Measurements from ENCODE around the gene TMEM273. TPM values are rescaled to one million over a fixed set of nuclear protein-coding genes. Genes with fewer than 3 reads are reported as not detected.

The TMEM273 gene
- total RNA-seq, 1 donor, result not detected

DNA sequence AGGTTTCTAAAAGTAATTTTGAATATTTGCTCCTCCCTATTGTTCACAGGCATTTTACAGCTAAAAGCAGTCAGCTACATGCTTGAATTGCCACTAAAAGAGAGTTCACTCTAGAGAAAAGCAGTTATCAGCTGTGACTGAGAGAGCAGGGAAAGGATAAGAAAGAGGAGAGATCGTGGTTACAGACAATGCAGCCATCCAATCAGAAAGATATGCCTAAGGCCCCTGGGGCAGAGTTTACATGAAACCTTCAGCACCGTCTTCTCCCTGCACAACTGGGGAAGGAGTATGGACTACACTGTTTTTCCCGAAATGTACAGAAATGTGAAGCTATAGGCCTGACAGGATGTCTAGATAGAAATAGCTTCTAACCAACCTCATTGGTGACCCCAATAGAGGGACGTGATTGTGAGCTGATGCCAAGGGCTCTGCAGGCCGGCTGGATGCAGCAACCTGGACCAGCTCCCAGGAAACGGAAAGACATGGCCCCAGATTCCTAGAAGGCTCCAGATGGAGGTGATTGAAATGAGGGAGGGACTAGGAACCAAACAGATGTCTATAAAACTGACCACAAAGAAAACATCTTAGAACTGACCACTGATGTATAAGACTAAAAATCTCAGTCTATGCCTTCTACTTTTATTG, 69.6 kb downstream of the TMEM273 start:
- Histone ChIP-seq H3K4me3 (ENCODE audit: insufficient read depth, low read length) (no peak overlapping the region), H3K27me3 (ENCODE audit: insufficient read depth, low read length) (peaks cover 11% of the 10 kb centered on the region), H3K27ac (ENCODE audit: low read depth, low read length) (no peak overlapping the region), H2AFZ (ENCODE audit: low read length) (no peak overlapping the region), H4K20me1 (ENCODE audit: insufficient read depth, low read length) (no peaks in the 10 kb centered on the region), H3K79me2 (ENCODE audit: insufficient read depth, low read length) (no peaks in the 10 kb centered on the region), H3K9me3 (ENCODE audit: low read depth, low read length) (no peaks in the 10 kb centered on the region), H3K4me2 (ENCODE audit: insufficient read depth, low read length) (no peak overlapping the region), H3K4me1 (ENCODE audit: insufficient read depth, low read length) (peaks cover 9% of the 10 kb centered on the region), H3K36me3 (ENCODE audit: insufficient read depth, low read length) (no peaks in the 10 kb centered on the region)
- TF ChIP-seq CTCF (IDR thresholded peaks at IDR 0.05; ENCODE audit: extremely low read depth, low read depth, low read length), result no peak
- DNase-seq (ENCODE audit: insufficient read length, low spot score, missing footprints), result no peak

DNA sequence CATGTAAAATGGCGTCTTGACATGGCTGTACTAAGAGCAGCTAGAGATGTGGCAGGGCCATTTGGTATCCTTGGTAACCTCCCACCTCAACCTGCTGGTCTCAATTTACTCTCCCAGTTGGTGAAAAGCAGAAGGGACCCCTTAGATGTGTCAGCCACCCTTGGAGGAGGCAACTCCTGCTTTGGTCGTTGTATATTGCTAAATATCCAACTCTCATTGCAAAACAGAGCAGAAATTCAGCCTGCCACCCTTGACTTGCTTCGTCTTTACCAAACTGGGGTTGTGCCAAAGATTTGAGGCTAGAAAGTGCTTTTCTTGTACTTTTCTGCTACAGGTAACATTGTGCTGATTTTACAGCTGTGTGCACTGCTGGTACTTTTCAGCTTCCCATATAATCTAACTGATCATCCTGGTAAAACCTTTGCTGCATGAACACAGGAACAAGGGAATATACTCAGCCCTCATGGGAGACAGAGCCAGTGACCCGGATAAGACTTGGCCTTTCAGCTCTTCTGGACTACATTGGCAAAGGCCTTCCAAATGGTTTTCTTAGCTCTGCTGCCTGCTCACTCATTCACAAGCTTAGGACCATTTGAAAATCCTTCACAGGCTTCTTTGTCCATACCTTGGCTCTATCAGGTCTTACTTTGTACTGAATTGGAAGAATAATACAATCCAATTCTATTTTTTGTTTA, 70.7 kb downstream of the TMEM273 start:
- H3K27me3 ChIP-seq (ENCODE audit: insufficient read depth, low read length), result peaks cover 9% of the 10 kb centered on the region
- no peak overlapping the region for H3K4me3 ChIP-seq (ENCODE audit: insufficient read depth, low read length)
- DNase-seq (ENCODE audit: insufficient read length, low spot score, missing footprints), result no peak
- H3K4me2 ChIP-seq (ENCODE audit: insufficient read depth, low read length), result no peak overlapping the region
- H4K20me1 ChIP-seq (ENCODE audit: insufficient read depth, low read length), result no peaks in the 10 kb centered on the region
- peaks cover 13% of the 10 kb centered on the region for H3K4me1 ChIP-seq (ENCODE audit: insufficient read depth, low read length)
- no peak overlapping the region for H2AFZ ChIP-seq (ENCODE audit: low read length)
- H3K9me3 ChIP-seq (ENCODE audit: low read depth, low read length), result no peaks in the 10 kb centered on the region
- H3K27ac ChIP-seq (ENCODE audit: low read depth, low read length), result no peak overlapping the region
- H3K79me2 ChIP-seq (ENCODE audit: insufficient read depth, low read length), result no peaks in the 10 kb centered on the region
- no peaks in the 10 kb centered on the region for H3K36me3 ChIP-seq (ENCODE audit: insufficient read depth, low read length)
- no peak for TF ChIP-seq CTCF (IDR thresholded peaks at IDR 0.05; ENCODE audit: extremely low read depth, low read depth, low read length)

DNA sequence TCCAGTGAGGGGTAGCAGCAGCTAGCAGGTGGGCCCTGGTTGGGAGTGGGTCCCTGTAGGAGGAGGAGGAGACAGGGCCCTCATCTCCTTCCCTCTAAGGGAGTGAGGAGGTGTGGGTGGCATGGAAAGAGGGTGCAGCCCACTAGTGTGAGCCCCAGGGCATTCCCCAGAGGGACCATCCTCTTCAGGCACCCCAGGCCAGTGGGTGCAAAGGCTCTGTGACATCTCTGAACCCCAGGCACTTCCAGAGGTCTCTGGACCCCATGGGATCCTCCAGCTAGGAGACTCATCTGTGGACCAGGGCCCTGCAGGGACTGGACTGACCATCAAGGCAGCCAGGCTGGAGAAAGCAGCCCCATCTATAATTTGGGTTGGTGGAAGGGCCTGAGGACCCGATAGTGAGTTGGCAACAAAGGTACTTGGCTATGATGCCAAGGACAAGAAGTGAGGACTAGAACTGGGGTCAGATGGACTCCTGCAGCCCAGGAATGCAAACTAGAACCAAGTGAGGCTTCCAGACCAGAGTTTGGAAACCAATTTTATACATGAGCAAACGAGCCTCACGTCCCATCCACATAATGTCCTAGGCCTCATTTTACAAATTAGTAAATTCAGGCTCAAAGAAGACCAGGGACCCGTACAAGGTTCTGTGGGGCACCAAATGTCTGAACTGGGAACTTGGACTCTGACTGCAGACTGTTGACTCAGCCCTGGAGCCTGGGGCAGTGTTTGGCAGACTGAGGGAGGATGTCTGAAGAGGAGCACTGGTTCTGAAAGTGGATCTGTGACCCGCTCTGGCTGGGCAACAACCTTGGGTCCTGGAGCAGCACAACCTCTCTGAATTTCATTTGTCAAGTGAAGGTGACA, 71.4 kb downstream of the TMEM273 start:
- Histone ChIP-seq H3K36me3 (ENCODE audit: insufficient read depth, low read length) (no peaks in the 10 kb centered on the region), H3K79me2 (ENCODE audit: insufficient read depth, low read length) (peaks cover 6% of the 10 kb centered on the region), H3K4me2 (ENCODE audit: insufficient read depth, low read length) (no peak overlapping the region), H4K20me1 (ENCODE audit: insufficient read depth, low read length) (peaks cover 3% of the 10 kb centered on the region), H3K4me1 (ENCODE audit: insufficient read depth, low read length) (peaks cover 13% of the 10 kb centered on the region), H3K9me3 (ENCODE audit: low read depth, low read length) (no peaks in the 10 kb centered on the region), H3K27me3 (ENCODE audit: insufficient read depth, low read length) (peaks cover 7% of the 10 kb centered on the region), H3K27ac (ENCODE audit: low read depth, low read length) (no peak overlapping the region), H2AFZ (ENCODE audit: low read length) (no peak overlapping the region), H3K4me3 (ENCODE audit: insufficient read depth, low read length) (no peak overlapping the region)
- TF ChIP-seq CTCF (IDR thresholded peaks at IDR 0.05; ENCODE audit: extremely low read depth, low read depth, low read length), result no peak
- no peak for DNase-seq (ENCODE audit: insufficient read length, low spot score, missing footprints)
